ENCODE data around the gene ADH1A. TPM values are rescaled to one million over a fixed set of nuclear protein-coding genes. Genes with fewer than 3 reads are reported as not detected.

Gene ADH1A
- total RNA-seq, 1 donor from 2014 or later = not detected

GRCh38 chr4:99301376-99302164, 10.8 kb upstream of the ADH1A start:
- Mint-ChIP-seq H3K9me3 (ENCODE audit: unreplicated experiment) (no peaks in the 10 kb centered on the region), H3K36me3 (ENCODE audit: low read depth, unreplicated experiment) (no peaks in the 10 kb centered on the region), H3K27me3 (ENCODE audit: unreplicated experiment) (no peaks in the 10 kb centered on the region), H3K27ac (ENCODE audit: unreplicated experiment) (no peak overlapping the region), H3K4me3 (ENCODE audit: unreplicated experiment) (no peak overlapping the region), H3K4me1 (ENCODE audit: unreplicated experiment) (no peaks in the 10 kb centered on the region)
- DNase-seq (ENCODE audit: low spot score) = no peak
- TF ChIP-seq CTCF (IDR thresholded peaks at IDR 0.05; ENCODE audit: unreplicated experiment) = no peak

DNA sequence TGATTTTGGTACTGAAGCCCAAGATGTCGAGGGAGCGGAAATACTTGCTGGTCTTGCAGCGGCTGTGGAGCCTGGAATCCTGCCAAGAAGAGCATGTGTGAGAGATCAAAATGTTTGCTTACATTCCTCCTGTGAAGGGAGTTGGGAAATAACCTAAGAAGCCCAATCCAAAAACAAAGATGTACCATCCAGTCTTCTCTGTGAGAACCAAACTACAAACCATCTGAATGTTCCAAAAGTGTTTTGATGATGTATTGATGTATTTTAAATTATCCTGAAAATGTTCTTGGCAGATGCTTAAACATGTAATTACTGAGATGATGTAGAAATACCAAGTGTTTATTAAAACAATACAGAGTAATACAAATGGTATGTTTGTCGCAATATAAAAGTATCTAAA, 10.1 kb upstream of the ADH1A start:
- TF ChIP-seq CTCF (IDR thresholded peaks at IDR 0.05; ENCODE audit: unreplicated experiment) = no peak
- no peak for DNase-seq (ENCODE audit: low spot score)
- H3K36me3 Mint-ChIP-seq (ENCODE audit: low read depth, unreplicated experiment) = no peaks in the 10 kb centered on the region
- H3K27ac Mint-ChIP-seq (ENCODE audit: unreplicated experiment) = no peak overlapping the region
- H3K4me3 Mint-ChIP-seq (ENCODE audit: unreplicated experiment) = no peak overlapping the region
- no peaks in the 10 kb centered on the region for H3K9me3 Mint-ChIP-seq (ENCODE audit: unreplicated experiment)
- no peaks in the 10 kb centered on the region for H3K27me3 Mint-ChIP-seq (ENCODE audit: unreplicated experiment)
- no peaks in the 10 kb centered on the region for H3K4me1 Mint-ChIP-seq (ENCODE audit: unreplicated experiment)

- Mint-ChIP-seq H3K27ac (ENCODE audit: unreplicated experiment) (no peak overlapping the region), H3K27me3 (ENCODE audit: unreplicated experiment) (no peaks in the 10 kb centered on the region), H3K4me1 (ENCODE audit: unreplicated experiment) (no peaks in the 10 kb centered on the region)
Observed at GRCh38 chr4:99293357-99293756, 2.6 kb upstream of the ADH1A start.

GRCh38 chr4:99285387-99285786, 5.4 kb downstream of the ADH1A start:
- no peak for TF ChIP-seq CTCF (IDR thresholded peaks at IDR 0.05; ENCODE audit: unreplicated experiment)
- Mint-ChIP-seq H3K27me3 (ENCODE audit: unreplicated experiment) (peaks cover 1% of the 10 kb centered on the region), H3K36me3 (ENCODE audit: low read depth, unreplicated experiment) (no peaks in the 10 kb centered on the region), H3K4me3 (ENCODE audit: unreplicated experiment) (no peak overlapping the region), H3K27ac (ENCODE audit: unreplicated experiment) (no peak overlapping the region), H3K9me3 (ENCODE audit: unreplicated experiment) (no peaks in the 10 kb centered on the region), H3K4me1 (ENCODE audit: unreplicated experiment) (no peaks in the 10 kb centered on the region)
- DNase-seq (ENCODE audit: low spot score) = no peak

More at GRCh38 chr4:99293357-99293756, 2.6 kb upstream of the ADH1A start:
- TF ChIP-seq CTCF (IDR thresholded peaks at IDR 0.05; ENCODE audit: unreplicated experiment) = no peak
- Mint-ChIP-seq H3K36me3 (ENCODE audit: low read depth, unreplicated experiment) (no peaks in the 10 kb centered on the region), H3K4me3 (ENCODE audit: unreplicated experiment) (no peak overlapping the region), H3K9me3 (ENCODE audit: unreplicated experiment) (no peaks in the 10 kb centered on the region)
- no peak for DNase-seq (ENCODE audit: low spot score)

GRCh38 chr4:99282731-99283130, 8.1 kb downstream of the ADH1A start:
- Mint-ChIP-seq H3K4me1 (ENCODE audit: unreplicated experiment) (no peaks in the 10 kb centered on the region), H3K36me3 (ENCODE audit: low read depth, unreplicated experiment) (no peaks in the 10 kb centered on the region), H3K4me3 (ENCODE audit: unreplicated experiment) (no peak overlapping the region), H3K27ac (ENCODE audit: unreplicated experiment) (no peak overlapping the region), H3K9me3 (ENCODE audit: unreplicated experiment) (no peaks in the 10 kb centered on the region), H3K27me3 (ENCODE audit: unreplicated experiment) (peaks cover 1% of the 10 kb centered on the region)
- DNase-seq (ENCODE audit: low spot score) = no peak
- TF ChIP-seq CTCF (IDR thresholded peaks at IDR 0.05; ENCODE audit: unreplicated experiment) = no peak

Data from endothelial cell (in vitro differentiated cells).